ENCODE measurements around the gene TTLL8. TPM values are rescaled to one million over a fixed set of nuclear protein-coding genes. Genes with fewer than 3 reads are reported as not detected.

The TTLL8 gene
- total RNA-seq, 4 donors from 2014 or later = not detected

DNA sequence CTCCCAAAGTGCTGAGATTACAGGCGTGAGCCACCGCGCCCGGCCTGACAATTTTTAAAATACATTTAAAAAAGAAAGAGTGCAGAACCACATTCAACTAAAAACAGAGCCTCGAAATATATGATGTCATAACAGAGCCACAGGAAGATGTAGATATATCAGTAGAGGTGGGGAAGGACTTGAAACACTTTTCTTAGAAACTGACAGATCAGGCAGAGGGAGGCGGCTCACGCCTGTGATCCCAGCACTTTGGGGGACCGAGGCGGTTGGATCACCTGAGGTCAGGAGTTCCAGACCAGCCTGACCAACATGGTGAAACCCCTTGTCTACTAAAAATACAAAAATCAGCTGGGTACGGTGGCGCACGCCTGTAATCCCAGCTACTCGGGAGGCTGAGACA is 20.1 kb upstream of the TTLL8 start:
- in situ Hi-C loops (cut with MboI; ENCODE audit: low pct_ligation_motif_present in 1 of 4, low pct_unique_long_range_greater_than_20kb in 1 of 4, low sequenced_read_pairs in 3 of 4) (no loop called here), intact Hi-C loops (cut with DNase I; ENCODE audit: low total_unique reads) (no loop called here)
- Histone ChIP-seq H3K27ac (no peak overlapping the region), H3K4me1 (peaks cover 0 to 6% (median 0%) of the 10 kb centered on the region in 4 donors), H3K27me3 (peaks cover 38% of the 10 kb centered on the region), H3K9me3 (no peaks in the 10 kb centered on the region), H3K36me3 (no peaks in the 10 kb centered on the region), H3K4me3 (no peak overlapping the region)
- TF ChIP-seq, protein P1, sequence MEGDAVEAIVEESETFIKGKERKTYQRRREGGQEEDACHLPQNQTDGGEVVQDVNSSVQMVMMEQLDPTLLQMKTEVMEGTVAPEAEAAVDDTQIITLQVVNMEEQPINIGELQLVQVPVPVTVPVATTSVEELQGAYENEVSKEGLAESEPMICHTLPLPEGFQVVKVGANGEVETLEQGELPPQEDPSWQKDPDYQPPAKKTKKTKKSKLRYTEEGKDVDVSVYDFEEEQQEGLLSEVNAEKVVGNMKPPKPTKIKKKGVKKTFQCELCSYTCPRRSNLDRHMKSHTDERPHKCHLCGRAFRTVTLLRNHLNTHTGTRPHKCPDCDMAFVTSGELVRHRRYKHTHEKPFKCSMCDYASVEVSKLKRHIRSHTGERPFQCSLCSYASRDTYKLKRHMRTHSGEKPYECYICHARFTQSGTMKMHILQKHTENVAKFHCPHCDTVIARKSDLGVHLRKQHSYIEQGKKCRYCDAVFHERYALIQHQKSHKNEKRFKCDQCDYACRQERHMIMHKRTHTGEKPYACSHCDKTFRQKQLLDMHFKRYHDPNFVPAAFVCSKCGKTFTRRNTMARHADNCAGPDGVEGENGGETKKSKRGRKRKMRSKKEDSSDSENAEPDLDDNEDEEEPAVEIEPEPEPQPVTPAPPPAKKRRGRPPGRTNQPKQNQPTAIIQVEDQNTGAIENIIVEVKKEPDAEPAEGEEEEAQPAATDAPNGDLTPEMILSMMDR (IDR thresholded peaks at IDR 0.05) = no peak
- TF ChIP-seq POLR2AphosphoS5 (IDR thresholded peaks at IDR 0.05) (no peak), POLR2A (IDR thresholded peaks at IDR 0.05) (no peak), EP300 (IDR thresholded peaks at IDR 0.05; ENCODE audit: low read depth) (no peak)
- DNase-seq = no peak
- 89 to 90% methylated on average over 3 to 13 of the region's 13 CpGs for WGBS, 2 donors (ENCODE audit: low coverage in 1 of 2)

- peaks cover 0 to 6% (median 0%) of the 10 kb centered on the region in 4 donors for H3K4me1 ChIP-seq
- no peak overlapping the region for H3K27ac ChIP-seq
- TF ChIP-seq, protein P1 (IDR thresholded peaks at IDR 0.05) = no peak
- TF ChIP-seq EP300 (IDR thresholded peaks at IDR 0.05; ENCODE audit: low read depth) (no peak), POLR2A (IDR thresholded peaks at IDR 0.05) (no peak), POLR2AphosphoS5 (IDR thresholded peaks at IDR 0.05) (no peak)
- peaks cover 29% of the 10 kb centered on the region for H3K27me3 ChIP-seq
- no peaks in the 10 kb centered on the region for H3K9me3 ChIP-seq
- no peaks in the 10 kb centered on the region for H3K36me3 ChIP-seq
- no peak for DNase-seq
- intact Hi-C loops (cut with DNase I; ENCODE audit: low total_unique reads) = no loop called here
- no peak overlapping the region for H3K4me3 ChIP-seq
- 84 to 95% methylated on average over 7 to 43 of the region's 43 CpGs for whole genome bisulfite sequencing, 2 donors (ENCODE audit: low coverage in 1 of 2)
- in situ Hi-C loops (cut with MboI; ENCODE audit: low pct_ligation_motif_present in 1 of 4, low pct_unique_long_range_greater_than_20kb in 1 of 4, low sequenced_read_pairs in 3 of 4) = no loop called here
These were observed 18.8 kb upstream of the TTLL8 start for GRCh38 chr22:50076646-50077535.

DNA sequence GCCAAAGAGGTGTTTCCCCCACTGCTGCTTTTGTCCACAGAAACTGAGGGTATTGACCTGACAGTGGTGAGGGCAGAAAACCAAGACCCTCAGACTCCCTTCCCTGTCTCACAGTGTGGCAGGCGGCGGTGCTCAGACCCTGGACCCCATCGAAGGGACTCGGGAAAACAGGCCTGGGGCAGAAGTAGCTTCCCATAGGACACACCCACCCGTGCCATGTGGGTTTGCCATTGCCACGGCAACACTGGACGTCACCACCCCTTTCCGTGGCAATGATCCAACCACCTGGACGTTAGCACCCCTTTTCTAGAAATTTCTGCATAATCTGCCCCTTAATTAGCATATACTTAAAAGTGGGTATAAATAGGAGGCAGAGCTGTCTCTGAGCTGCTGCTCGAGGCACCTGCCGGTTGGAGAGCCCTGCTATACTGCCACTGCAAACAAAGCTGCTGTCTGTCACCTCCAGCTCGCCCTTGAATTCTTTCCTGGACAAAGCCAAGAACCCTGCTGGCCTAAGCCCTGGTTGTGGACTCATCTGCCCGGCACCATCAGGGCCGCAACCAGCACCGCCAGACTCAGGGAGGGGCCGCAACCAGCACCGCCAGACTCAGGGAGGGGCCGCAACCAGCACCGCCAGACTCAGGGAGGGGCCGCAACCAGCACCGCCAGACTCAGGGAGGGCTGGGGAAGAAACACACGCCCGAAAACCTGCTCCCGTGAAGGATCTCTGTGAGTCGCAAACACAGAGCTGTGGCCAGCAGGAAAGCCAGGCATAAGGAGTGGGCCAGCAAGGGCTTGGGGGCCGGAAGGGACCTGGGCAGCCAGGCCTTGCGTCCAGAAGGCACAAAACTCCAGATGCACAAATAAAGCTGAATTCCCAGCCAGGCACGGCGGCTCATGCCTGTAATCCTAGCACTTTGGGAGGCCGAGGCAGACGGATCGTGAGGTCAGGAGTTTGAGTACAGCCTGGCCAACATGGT is 16.7 kb upstream of the TTLL8 start:
- Histone ChIP-seq H3K9me3 (no peaks in the 10 kb centered on the region), H3K4me3 (no peak overlapping the region), H3K4me1 (peaks cover 0 to 6% (median 0%) of the 10 kb centered on the region in 4 donors), H3K27ac (no peak overlapping the region), H3K27me3 (peaks cover 21% of the 10 kb centered on the region), H3K36me3 (no peaks in the 10 kb centered on the region)
- peak; percentile 67 for DNase-seq
- in situ Hi-C loops (cut with MboI; ENCODE audit: low pct_ligation_motif_present in 1 of 4, low pct_unique_long_range_greater_than_20kb in 1 of 4, low sequenced_read_pairs in 3 of 4) = no loop called here
- WGBS, 2 donors (ENCODE audit: low coverage in 1 of 2) = 5 to 62% methylated on average over 4 to 32 of the region's 32 CpGs
- TF ChIP-seq POLR2AphosphoS5 (IDR thresholded peaks at IDR 0.05) (no peak), EP300 (IDR thresholded peaks at IDR 0.05; ENCODE audit: low read depth) (no peak), POLR2A (IDR thresholded peaks at IDR 0.05) (no peak)
- TF ChIP-seq, protein P1 (IDR thresholded peaks at IDR 0.05) = no peak
- intact Hi-C loops (cut with DNase I; ENCODE audit: low total_unique reads) = no loop called here

- intact Hi-C loops (cut with DNase I; ENCODE audit: low total_unique reads) (no loop called here), in situ Hi-C loops (cut with MboI; ENCODE audit: low pct_ligation_motif_present in 1 of 4, low pct_unique_long_range_greater_than_20kb in 1 of 4, low sequenced_read_pairs in 3 of 4) (no loop called here)
- WGBS, 2 donors (ENCODE audit: low coverage in 1 of 2) = 80% methylated on average over 12 of the region's 17 CpGs; no CpG with 5 or more reads in 1 of the 2 donors
- no peak overlapping the region for H3K4me3 ChIP-seq
- H3K9me3 ChIP-seq = no peaks in the 10 kb centered on the region
- no peaks in the 10 kb centered on the region for H3K36me3 ChIP-seq
- H3K27ac ChIP-seq = no peak overlapping the region
- no peak for DNase-seq
- peaks cover 21% of the 10 kb centered on the region for H3K27me3 ChIP-seq
- TF ChIP-seq, protein P1 (IDR thresholded peaks at IDR 0.05) = no peak
- TF ChIP-seq POLR2A (IDR thresholded peaks at IDR 0.05) (no peak), POLR2AphosphoS5 (IDR thresholded peaks at IDR 0.05) (no peak), EP300 (IDR thresholded peaks at IDR 0.05; ENCODE audit: low read depth) (no peak)
- H3K4me1 ChIP-seq = peaks cover 0 to 6% (median 0%) of the 10 kb centered on the region in 4 donors
These were observed 16.0 kb upstream of the TTLL8 start for GRCh38 chr22:50074056-50074455.
